NOMO-1 (cell line): ENCODE results near the gene MRPL14.
A peak's percentile ranks its signal among the peaks of the same experiment; 100 is the strongest.

ENCODE experiments used
- DNase-seq, 2 experiments: peaks; one replicate each; lab custom pipeline; 2025; ENCODE audit not compliant: unreplicated experiment in 2 of 2; lab: John Stamatoyannopoulos, UW

MRPL14 gene

GRCh38 chr6:44081753-44082152, 45.5 kb downstream of the MRPL14 start:
- DNase-seq = no peak

- DNase-seq = peak in 1 of 2 experiments; percentile 6
These were observed 46.4 kb downstream of the MRPL14 start for GRCh38 chr6:44080561-44081521.

- no peak for DNase-seq
These were observed 47.6 kb downstream of the MRPL14 start for GRCh38 chr6:44079672-44080071.

- DNase-seq = no peak
These were observed 48.2 kb downstream of the MRPL14 start for GRCh38 chr6:44078827-44079671.

GRCh38 chr6:44078219-44078826, 48.9 kb downstream of the MRPL14 start:
- DNase-seq = no peak

GRCh38 chr6:44077214-44077946, 49.9 kb downstream of the MRPL14 start:
- no peak for DNase-seq

GRCh38 chr6:44076356-44077213, 50.7 kb downstream of the MRPL14 start:
- no peak for DNase-seq

GRCh38 chr6:44075647-44076355, 51.5 kb downstream of the MRPL14 start:
- no peak for DNase-seq

- no peak for DNase-seq
These were observed 52.2 kb downstream of the MRPL14 start for GRCh38 chr6:44074813-44075646.

- no peak for DNase-seq
These were observed 52.8 kb downstream of the MRPL14 start for GRCh38 chr6:44074439-44074812.

GRCh38 chr6:44073612-44074438, 53.4 kb downstream of the MRPL14 start:
- DNase-seq = no peak

- no peak for DNase-seq
These were observed 54.2 kb downstream of the MRPL14 start for GRCh38 chr6:44072959-44073611.

- DNase-seq = no peak
These were observed 54.7 kb downstream of the MRPL14 start for GRCh38 chr6:44072452-44072958.

GRCh38 chr6:44071670-44072451, 55.4 kb downstream of the MRPL14 start:
- no peak for DNase-seq

- no peak for DNase-seq
These were observed 58.5 kb downstream of the MRPL14 start for GRCh38 chr6:44068607-44069296.
